Measurements from ENCODE around the gene FXYD6.

DNA sequence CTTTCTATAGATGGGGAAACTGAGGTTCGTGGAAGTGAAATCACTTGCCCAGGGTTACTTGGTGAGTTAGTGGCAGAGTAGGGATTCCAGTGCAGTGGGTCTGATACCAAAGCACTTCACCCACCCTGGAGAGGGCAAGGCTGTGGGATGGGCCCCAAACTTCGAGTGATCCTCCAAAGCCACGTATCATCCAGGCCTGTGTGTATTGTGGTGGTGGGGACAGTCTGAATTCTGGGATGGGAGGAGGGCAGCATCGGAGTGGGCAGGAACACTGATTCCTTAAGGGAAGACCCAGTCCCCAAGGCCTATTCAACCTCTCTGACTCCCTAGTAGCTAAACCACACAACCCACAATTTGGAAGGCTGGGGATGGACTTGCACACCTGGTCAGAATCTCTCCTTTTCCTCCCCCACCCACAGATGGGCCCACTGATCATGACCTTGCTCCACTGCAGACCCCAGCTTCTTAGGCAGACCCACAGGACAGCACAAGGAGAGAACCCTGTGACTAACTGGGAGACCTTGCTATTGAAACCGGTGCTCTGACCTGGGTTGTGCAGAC, 41.2 kb upstream of the FXYD6 start:
- TF ChIP-seq, protein P1, sequence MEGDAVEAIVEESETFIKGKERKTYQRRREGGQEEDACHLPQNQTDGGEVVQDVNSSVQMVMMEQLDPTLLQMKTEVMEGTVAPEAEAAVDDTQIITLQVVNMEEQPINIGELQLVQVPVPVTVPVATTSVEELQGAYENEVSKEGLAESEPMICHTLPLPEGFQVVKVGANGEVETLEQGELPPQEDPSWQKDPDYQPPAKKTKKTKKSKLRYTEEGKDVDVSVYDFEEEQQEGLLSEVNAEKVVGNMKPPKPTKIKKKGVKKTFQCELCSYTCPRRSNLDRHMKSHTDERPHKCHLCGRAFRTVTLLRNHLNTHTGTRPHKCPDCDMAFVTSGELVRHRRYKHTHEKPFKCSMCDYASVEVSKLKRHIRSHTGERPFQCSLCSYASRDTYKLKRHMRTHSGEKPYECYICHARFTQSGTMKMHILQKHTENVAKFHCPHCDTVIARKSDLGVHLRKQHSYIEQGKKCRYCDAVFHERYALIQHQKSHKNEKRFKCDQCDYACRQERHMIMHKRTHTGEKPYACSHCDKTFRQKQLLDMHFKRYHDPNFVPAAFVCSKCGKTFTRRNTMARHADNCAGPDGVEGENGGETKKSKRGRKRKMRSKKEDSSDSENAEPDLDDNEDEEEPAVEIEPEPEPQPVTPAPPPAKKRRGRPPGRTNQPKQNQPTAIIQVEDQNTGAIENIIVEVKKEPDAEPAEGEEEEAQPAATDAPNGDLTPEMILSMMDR (IDR thresholded peaks at IDR 0.05): no peak
- no peak for TF ChIP-seq POLR2A (IDR thresholded peaks at IDR 0.05)
